Erythroblast (primary cell): ENCODE data around the gene ACP3.
"Not testable (repeated sequence)": the region's sequence is repeated elsewhere in the genome, so short reads cannot be mapped to it uniquely, and the experiment has no call there.

Experiments used
- DNase-seq, 2 experiments: peaks; one replicate each; lab custom pipeline; 2025; lab: John Stamatoyannopoulos, UW
- GATA1 ChIP-seq: IDR thresholded peaks from 2 replicates; pipeline ENCODE4 v1.6.1; 2011; ENCODE audit warnings: low read depth, mild to moderate bottlenecking, control low read depth, low read length, moderate library complexity
- POLR2A ChIP-seq: IDR thresholded peaks from 2 replicates; pipeline ENCODE4 v1.6.1; 2011; ENCODE audit warnings: mild to moderate bottlenecking, low read length

Gene ACP3

DNA sequence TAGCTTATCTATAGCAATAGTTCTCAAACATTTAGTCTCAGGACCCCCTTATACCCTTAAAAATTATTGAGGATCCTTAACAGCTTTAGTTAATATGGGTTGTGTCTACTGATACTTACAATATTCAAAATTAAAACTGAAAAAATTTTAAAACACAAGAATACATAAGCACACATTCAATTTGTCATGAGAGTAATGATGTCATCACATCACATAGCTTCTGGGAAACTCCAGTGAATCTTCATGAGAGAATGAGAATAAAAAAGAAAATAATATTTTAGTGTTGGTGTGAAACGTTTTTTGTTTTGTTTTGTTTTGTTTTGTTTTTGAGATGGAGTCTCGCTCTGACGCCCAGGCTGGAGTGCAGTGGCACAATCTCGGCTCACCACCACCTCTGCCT, 25.2 kb upstream of the ACP3 start:
- no peak for DNase-seq
- TF ChIP-seq POLR2A (no peak), GATA1 (no peak)

GRCh38 chr3:132293251-132293650, 24.0 kb upstream of the ACP3 start:
- TF ChIP-seq GATA1 (no peak), POLR2A (no peak)
- no peak for DNase-seq

DNA sequence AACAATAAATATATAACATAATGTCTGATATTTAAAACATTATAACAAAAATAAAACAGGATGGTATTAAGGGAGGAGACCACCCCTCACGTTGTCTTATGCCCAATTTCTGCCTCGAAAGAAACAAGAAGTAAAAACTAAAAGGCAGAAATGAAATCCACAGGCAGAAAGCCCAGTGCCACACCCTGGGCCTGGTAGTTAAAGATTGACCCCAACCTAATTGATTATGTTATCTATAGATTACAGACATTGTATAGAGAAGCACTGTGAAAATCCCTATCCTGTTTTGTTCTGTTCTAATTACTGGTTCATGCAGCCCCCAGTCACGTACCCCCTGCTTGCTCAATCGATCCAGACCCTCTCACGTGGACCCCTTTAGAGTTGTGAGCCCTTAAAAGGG, 22.3 kb upstream of the ACP3 start:
- peak; percentile 30 to 77 for DNase-seq
- no peak for TF ChIP-seq GATA1
- TF ChIP-seq POLR2A: no peak

DNA sequence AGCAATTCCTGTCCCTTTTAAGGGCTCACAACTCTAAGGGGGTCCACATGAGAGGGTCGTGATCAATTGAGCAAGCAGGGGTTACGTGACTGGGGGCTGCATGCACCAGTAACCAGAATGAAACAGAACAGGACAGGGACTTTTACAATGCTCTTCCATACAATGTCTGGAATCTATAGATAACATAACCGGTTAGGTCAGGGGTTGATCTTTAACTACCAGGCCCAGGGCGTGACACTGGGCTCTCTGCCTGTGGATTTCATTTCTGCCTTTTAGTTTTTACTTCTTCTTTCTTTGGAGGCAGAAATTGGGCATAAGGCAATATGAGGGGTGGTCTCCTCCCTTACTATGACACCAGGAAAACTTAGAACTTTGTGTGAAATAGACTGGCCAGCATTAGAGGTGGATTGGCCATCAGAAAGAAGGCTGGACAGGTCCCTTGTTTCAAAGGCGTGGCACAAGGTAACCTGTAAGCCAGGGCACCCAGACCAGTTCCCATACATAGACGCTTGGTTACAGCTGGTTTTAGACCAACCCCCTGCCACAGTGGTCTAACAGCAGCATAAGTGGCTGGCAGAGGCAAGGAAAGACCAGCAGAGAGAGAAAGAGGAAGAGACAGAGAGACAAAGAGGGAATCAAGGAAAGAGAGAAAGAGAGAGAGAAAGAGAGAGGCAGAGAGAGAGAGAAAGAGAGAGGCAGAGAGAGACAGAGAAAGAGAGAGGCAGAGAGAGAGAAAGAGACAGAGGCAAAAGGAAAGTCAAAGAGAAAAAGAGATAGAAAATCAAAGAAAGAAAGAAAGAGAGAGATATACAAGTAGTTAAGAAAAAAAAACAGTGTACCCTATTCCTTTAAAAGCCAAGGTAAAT, 13.6 kb upstream of the ACP3 start:
- DNase-seq: peak; percentile 40 to 76

DNA sequence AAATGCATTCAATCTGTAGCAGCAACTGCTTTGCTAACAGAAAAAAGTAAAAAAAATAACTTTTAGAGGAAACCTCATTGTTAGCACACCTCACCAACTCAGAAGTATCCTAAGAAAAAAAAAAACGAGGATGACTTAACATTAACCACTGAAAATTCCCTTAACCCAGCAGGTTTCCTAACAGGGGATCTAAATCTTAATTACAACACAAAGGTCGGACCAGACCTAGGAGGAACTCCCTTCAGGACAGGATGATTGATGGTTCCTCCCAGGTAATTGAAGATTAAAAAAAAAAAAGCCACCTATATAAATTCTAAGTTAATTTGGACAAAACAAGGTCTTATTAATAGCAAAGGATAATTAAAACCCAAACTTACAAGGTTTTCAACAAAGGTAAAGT, 12.9 kb upstream of the ACP3 start:
- not testable (repeated sequence) for DNase-seq

GRCh38 chr3:132310057-132310456, 7.2 kb upstream of the ACP3 start:
- DNase-seq: not testable (repeated sequence)

DNA sequence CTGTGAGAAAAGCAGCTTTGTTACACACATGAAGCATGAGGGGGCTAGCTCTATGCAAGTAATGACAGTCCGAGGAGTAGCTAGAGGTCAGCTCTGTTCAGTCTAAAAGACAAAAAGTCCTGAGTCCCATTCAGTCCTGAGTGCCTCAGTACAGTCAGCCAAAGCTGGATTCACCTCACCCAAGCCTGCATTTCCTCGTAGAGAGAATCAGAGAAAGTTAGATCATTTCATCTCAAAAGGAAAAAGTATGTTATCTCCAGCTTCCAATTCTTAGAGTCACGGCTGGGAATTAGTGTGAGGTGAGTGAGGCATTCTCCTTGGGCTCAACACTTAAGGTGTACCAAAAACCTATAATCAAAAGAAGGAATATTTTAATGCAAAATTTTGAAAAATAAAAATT, 5.9 kb upstream of the ACP3 start:
- no peak for DNase-seq
- TF ChIP-seq POLR2A (no peak), GATA1 (no peak)

DNA sequence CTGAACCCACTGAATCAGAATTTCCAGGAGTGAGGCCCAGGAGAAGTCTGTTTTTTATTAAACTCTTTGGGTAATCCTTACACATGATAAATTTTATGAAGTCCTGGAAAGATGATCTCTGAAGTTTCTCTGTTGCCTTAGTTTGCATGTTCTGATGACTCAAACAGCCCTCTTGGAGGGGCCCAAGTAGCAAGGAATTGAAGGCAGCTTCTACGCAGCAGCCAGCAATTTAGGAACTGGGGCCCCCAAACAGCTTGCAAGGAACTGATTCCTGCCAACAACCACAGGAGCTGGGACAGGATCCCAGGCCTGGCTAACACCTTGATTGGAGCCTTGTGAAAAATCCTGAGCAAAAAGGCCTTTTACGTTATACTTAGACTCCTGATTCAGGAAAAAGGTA, 5.4 kb upstream of the ACP3 start:
- TF ChIP-seq GATA1: no peak
- TF ChIP-seq POLR2A: no peak

GRCh38 chr3:132315851-132316250, 1.4 kb upstream of the ACP3 start:
- DNase-seq: no peak

More for the DNA sequence above, 5.4 kb upstream of the ACP3 start:
- DNase-seq: no peak

GRCh38 chr3:132318451-132318850, 1.2 kb downstream of the ACP3 start:
- DNase-seq: no peak
- TF ChIP-seq POLR2A: no peak
- TF ChIP-seq GATA1: no peak

More at GRCh38 chr3:132315851-132316250, 1.4 kb upstream of the ACP3 start:
- TF ChIP-seq POLR2A: no peak
- no peak for TF ChIP-seq GATA1

DNA sequence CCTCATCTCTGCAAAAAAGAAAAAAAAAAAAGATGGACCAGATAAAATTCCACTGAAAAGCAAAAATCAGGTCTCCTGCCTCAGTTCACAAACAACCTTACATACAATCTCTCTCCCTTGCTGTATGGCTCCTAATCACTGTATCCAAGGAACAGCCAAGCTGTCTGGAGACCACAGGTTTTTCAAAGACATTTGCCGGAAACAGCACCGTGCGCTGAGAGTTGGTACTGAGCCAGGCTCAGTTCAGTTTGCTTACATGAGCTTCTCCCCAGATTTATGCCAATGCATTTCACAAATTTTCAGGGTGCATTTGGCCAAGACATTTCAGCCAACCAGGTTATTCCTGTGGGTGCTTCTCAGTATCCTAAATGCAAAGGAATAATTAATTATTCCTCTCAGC, 4.1 kb downstream of the ACP3 start:
- no peak for TF ChIP-seq POLR2A
- TF ChIP-seq GATA1: no peak
- DNase-seq: no peak

GRCh38 chr3:132325103-132325606, 7.9 kb downstream of the ACP3 start:
- no peak for DNase-seq
- TF ChIP-seq POLR2A (no peak), GATA1 (no peak)

DNA sequence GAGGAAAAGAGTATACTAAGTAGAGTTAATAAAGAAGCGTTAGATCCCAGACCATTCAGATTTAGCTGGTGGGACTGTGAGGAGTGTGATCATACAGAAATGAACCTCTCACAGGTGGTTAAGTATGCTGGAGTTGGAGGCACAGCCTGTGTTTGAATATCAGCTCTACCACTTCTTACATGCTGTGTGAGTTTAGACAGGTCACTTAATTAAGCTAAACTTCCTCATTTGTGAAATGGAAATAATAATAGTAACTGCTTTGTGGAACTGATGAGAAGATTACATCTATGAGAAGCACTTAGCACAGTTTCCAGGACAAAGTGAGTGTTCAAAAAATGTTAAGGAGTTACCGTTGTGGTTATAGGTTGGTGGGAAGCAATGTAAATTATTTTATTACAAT, 8.4 kb downstream of the ACP3 start:
- TF ChIP-seq POLR2A (no peak), GATA1 (no peak)
- no peak for DNase-seq

GRCh38 chr3:132326251-132326650, 9.0 kb downstream of the ACP3 start:
- no peak for DNase-seq
- no peak for TF ChIP-seq GATA1
- no peak for TF ChIP-seq POLR2A

- TF ChIP-seq GATA1 (no peak), POLR2A (no peak)
- no peak for DNase-seq
Measured at GRCh38 chr3:132332082-132332481, 14.9 kb downstream of the ACP3 start.

DNA sequence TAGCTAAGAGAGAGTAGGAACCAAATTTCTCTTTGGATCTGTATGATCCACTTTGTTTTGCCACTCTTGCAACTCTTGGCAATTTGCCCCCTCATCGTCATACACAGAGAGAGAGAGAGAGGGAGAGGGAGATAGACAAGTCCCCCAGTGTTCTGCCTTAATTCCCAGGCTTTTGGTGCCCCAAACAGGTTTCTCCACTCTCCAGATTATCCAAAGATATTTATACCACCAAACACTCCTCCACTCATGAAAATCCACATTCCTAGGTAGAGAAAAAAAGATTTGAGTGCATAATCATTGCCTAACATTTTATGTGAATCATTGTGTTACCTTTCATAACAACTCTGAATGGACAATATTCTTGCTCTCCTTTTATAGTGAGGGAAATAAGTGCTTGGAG, 15.3 kb downstream of the ACP3 start:
- TF ChIP-seq GATA1 (no peak), POLR2A (no peak)
- no peak for DNase-seq
